GM18907 (cell line): Measurements from ENCODE around the gene SP4.
"Not testable (repeated sequence)": the region's sequence is repeated elsewhere in the genome, so short reads cannot be mapped to it uniquely, and the experiment has no call there.

Experiments used
- ATAC-seq: cut with Tn5 transposase; IDR thresholded peaks from one replicate; pipeline ENCODE4 v1.9.1; 2021; ENCODE audit warnings: mild to moderate bottlenecking, moderate library complexity; ENCODE audit not compliant: unreplicated experiment

SP4 gene

DNA sequence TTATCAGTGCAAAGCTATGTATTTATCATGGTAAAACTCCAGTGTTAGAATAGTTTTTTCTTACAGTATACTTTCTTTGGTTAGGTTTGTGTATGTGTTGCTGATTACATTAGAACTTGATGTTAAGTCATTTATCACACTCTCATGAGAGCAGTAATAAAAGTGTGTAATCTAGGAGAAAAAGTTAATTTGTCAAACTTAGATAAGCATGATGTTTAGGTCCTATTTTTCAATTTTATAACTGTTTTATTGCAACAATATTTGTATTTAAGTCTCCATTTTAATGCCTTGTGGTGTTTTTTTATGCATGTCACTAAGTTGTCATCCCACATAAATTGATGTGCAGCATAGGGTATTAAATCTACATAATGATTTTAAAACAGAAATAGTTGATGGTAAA is 86.2 kb downstream of the SP4 start:
- ATAC-seq: no peak

DNA sequence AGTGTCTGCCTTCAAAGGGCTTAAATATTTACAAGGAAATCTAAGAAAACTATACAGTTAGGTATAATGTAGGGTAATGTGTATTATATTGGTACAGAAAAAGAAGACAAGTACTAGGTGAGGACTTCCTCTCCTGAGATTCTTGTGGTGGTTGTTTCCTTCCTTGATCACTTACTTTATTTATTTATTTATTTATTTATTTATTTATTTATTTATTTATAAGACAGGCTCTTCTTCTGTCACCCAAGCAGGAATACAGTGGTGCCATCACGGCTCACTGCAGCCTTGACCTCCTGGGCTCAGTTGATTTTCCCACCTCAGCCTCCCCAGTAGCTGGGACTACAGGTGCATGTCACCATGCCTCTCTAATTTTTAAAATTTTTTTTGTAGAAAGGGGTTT is 96.8 kb downstream of the SP4 start:
- ATAC-seq: no peak

DNA sequence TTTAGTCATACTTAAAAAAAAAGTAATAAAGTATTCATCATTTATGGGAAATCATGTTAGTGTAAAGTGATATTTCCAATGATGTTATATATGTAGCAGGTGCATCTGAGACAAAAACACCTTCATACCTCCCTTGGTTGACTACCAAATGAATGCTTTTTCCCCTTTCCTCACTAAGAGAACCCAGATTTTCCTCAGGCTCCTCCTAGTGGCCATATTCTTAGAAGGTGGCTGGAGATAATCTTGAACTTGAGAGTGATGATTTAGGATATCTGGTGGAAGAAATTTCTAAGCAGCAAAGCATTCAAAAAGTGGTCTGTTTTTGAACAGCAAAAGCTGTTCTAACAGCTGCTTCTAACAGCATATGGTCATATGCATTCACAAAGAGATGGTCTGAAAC is 98.1 kb downstream of the SP4 start:
- ATAC-seq: no peak

GRCh38 chr7:21526448-21526847 is 98.6 kb downstream of the SP4 start:
- no peak for ATAC-seq

DNA sequence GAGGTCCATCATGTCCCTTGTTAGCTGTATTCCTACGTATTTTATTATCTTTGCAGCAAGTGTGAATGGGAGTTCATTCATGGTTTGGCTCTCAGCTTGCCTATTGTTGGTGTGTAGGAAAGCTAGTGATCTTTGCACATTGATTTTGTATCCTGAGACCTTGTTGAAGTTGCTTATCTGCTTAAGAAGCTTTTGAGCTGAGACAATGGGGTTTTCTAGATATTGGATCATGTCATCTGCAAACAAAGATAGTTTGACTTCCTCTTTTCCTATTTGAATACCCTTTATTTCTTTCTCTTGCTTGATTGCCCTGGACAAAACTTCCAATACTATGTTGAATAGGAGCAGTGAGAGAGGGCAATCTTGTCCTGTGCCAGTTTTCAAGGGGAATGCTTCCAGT is 104.6 kb downstream of the SP4 start:
- ATAC-seq: not testable (repeated sequence)

GRCh38 chr7:21533646-21534045 is 105.8 kb downstream of the SP4 start:
- ATAC-seq: not testable (repeated sequence)

GRCh38 chr7:21536445-21537118 is 108.7 kb downstream of the SP4 start:
- ATAC-seq: not testable (repeated sequence)

GRCh38 chr7:21538936-21539495 is 111.1 kb downstream of the SP4 start:
- no peak for ATAC-seq

DNA sequence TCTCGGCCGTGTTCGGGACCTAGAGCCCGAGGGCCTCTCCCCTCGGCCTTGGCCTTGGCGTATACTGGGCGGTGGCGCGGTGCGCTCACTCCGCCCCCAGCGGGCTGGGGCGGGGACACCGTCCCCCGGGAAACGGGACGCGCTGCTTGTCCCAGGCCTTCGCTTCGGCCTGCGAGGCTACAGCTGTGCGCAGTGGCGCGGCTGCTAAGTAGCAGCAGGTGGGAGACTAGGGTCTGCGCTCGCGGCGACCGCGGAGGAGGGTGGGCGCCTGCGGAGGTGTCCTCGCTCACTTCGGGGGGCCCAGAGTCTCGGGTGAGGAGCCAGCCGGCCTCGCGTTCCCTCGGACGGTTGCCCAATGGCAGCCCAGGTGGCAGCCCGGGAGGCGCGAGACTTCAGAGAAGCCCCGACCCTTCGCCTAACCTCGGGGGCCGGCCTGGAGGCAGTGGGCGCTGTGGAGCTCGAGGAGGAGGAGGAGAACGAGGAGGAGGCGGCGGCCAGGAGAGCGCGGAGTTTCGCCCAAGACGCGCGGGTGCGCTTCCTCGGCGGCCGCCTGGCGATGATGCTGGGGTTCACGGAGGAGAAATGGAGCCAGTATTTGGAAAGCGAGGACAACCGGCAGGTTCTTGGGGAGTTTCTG is 115.1 kb downstream of the SP4 start, which contains the start of gene DNAH11:
Gene DNAH11, plus strand, starts transcription at position 149 of the 637 bp plus-strand sequence. Its CDS starts 207 bp downstream, at position 356.
- no peak for ATAC-seq

DNA sequence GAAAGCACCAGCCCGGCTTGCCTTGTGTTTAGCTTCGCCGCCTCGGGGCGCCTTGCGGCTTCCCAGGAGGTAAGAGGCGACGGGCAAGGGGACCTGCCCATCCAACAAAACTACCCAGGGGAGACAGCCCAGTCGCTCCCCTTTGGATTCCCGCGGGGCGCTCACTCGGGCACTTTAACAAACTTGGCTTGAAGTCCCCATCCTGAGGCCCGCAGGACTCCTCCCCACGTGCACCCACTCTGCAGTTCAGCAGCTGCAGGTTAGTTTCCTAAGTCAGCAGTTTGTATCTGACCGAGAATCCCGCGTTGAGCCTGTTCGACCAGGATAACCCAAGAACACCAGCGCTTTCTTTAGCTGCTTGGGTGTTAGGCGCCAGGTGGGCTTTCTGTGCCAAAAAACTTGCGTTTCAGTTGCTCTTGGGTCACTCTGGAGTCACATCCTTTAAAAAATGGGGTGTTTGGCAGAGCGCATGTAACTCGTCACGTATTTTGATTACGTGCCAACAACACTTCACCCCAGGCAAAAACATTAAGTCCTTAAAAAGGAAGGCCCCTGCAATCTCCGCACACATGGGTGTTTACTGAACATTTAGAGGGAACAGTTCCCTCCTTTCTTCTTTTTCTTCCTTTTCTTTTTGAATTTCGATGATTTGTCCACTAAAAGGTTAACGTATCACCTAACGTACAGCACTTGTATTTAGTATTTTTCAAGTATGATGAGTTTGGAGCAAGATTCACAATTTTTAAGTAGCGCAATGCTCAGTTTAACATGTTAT is 115.8 kb downstream of the SP4 start:
- no peak for ATAC-seq

DNA sequence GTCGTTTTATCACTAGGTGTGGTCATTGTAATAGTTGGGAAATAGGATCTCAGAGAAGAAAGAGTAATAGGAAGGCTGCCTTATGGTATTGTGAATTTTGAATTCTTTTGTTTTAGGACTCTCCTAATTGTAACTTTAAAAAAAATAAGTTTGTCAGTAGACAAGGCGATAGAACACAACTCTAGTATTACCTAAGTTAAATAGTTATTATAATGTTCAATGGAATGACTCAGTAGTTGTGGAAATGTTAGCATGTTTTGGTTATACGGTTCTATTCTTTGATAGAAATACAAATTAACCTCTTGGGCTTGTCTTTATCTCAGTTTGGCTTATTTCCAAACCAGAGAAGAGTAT is 116.4 kb downstream of the SP4 start:
- ATAC-seq: no peak

DNA sequence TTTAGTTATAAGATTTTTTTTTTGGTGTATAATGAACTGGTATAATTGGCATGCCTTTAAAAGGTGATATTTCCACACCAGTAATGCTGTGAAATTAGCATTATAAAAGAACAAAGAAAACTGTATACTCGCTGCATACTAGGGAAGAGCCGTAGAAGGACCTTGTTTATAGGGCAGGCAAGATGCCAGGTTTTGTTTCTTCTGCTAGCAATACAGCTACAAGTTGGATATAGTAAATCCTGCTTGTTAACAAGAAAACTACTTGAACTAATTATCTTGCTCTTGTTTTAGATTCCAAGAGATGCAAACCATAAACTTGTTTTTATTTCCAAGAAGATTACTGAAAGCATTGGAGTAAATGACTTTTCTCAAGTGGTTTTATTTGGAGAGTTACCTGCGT is 116.8 kb downstream of the SP4 start:
- ATAC-seq: no peak

GRCh38 chr7:21547501-21547900 is 119.6 kb downstream of the SP4 start:
- ATAC-seq: no peak

- ATAC-seq: no peak
Measured at GRCh38 chr7:21548491-21548890, 120.6 kb downstream of the SP4 start.

GRCh38 chr7:21550076-21550475 is 122.2 kb downstream of the SP4 start:
- no peak for ATAC-seq

GRCh38 chr7:21550821-21551531 is 123.1 kb downstream of the SP4 start:
- ATAC-seq: no peak

DNA sequence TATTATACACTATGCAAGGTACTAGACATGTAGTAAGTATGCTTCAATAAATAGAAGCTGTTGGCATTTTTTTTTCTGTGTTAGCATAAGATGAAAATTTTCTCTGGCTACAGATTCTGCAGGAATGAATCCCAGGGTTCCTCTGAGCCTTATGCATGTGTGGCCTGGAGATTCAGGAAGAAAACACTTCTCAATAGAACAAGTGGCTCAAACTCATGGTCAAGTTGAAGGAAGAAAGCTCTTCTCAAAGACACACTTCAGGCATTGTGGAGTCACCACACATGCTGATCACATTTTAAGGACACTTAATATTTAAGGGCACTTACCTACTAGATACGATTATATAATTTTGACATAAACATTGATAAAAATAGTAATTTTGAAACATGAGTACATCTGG is 134.5 kb downstream of the SP4 start:
- ATAC-seq: no peak
